Adrenal gland (tissue), 5 donors: ENCODE results near the gene DAP3.

Experiments
- POLR2A ChIP-seq, 2 donors: fragments of 450-650 bp; IDR thresholded peaks; one replicate each; pipeline ENCODE4 v1.6.1; 2017; ENCODE audit warnings: antibody characterized with exemption in 2 of 2, mild to moderate bottlenecking in 2 of 2, moderate library complexity in 1 of 2
- TF ChIP-seq, protein P1 (sequence below), 6 experiments: fragments of 450-650 bp in 4 of 6; fragments of 200-600 bp in 2 of 6; sonication (generic) in 1 of 6; IDR thresholded peaks; 1 replicate in 5 of 6; 2 replicates in 1 of 6; pipeline versions ENCODE4 v1.5.1 to v1.8.0; 2016 to 2021; ENCODE audit warnings: antibody characterized with exemption in 6 of 6, mild to moderate bottlenecking in 2 of 6, moderate library complexity in 1 of 6
- donor health status: DM: no; HTN: no; CAD: no.

DNA sequence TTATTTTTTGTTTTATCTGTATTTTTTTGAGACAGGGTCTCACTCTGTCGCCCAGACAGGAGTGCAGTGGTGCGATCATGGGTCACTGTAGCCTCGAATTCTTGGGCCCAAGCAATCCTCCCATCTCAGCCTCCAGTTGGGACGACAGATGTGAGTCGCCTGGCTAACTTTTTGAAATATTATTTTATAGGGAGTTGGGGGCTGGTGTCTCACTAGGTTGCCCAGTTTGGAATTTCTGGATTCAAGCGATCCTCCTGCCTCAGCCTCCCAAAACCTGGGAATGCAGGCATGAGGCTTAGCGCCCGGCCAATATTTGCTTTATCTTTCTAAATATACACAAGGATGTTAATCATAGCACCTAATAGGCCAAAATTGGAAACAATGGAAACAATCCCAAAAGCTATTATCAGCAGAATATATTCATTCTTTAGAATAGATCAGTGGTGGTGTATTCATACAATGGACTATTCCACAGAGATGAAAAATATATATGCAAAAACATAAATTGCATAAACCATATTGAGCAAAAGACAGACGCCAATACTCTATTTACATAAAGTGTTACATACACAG, 55.9 kb downstream of the DAP3 start:
- TF ChIP-seq, protein P1, sequence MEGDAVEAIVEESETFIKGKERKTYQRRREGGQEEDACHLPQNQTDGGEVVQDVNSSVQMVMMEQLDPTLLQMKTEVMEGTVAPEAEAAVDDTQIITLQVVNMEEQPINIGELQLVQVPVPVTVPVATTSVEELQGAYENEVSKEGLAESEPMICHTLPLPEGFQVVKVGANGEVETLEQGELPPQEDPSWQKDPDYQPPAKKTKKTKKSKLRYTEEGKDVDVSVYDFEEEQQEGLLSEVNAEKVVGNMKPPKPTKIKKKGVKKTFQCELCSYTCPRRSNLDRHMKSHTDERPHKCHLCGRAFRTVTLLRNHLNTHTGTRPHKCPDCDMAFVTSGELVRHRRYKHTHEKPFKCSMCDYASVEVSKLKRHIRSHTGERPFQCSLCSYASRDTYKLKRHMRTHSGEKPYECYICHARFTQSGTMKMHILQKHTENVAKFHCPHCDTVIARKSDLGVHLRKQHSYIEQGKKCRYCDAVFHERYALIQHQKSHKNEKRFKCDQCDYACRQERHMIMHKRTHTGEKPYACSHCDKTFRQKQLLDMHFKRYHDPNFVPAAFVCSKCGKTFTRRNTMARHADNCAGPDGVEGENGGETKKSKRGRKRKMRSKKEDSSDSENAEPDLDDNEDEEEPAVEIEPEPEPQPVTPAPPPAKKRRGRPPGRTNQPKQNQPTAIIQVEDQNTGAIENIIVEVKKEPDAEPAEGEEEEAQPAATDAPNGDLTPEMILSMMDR (IDR thresholded peaks at IDR 0.05) = no peak
- TF ChIP-seq POLR2A (IDR thresholded peaks at IDR 0.05) = no peak
